Measurements from ENCODE around the gene CPT2. TPM values are rescaled to one million over a fixed set of nuclear protein-coding genes. Genes with fewer than 3 reads are reported as not detected.

The CPT2 gene
- total and polyA plus RNA-seq, 4 donors: 27.4 to 109 (median 74.8) TPM

- TF ChIP-seq CTCF (IDR thresholded peaks at IDR 0.05; ENCODE audit: low read depth, low read length, missing input control) (no peak), SP1 (IDR thresholded peaks at IDR 0.05) (no peak), HNF4A (conservative IDR thresholded peaks at IDR 0.05) (no peak), RXRA (IDR thresholded peaks at IDR 0.05) (no peak)
These were observed 58.4 kb downstream of the CPT2 start (continued) for GRCh38 chr1:53255031-53255430.

GRCh38 chr1:53256511-53257453, 60.2 kb downstream of the CPT2 start:
- no peaks in the 10 kb centered on the region for H3K9me3 ChIP-seq (ENCODE audit: control insufficient read depth in 4 of 4, low read length in 3 of 4)
- WGBS: 88% methylated on average over 11 of the region's 11 CpGs
- no peak overlapping the region for H3K27ac ChIP-seq (ENCODE audit: low read depth in 1 of 2, low read length in 2 of 2)
- TF ChIP-seq REST (IDR thresholded peaks at IDR 0.05) (no peak), TAF1 (conservative IDR thresholded peaks at IDR 0.05) (no peak), NR2F2 (IDR thresholded peaks at IDR 0.05) (no peak), MAX (IDR thresholded peaks at IDR 0.05) (no peak), RAD21 (IDR thresholded peaks at IDR 0.05) (no peak), JUND (IDR thresholded peaks at IDR 0.05) (no peak), ZBTB33 (IDR thresholded peaks at IDR 0.05) (no peak), SP1 (IDR thresholded peaks at IDR 0.05) (no peak), GABPA (IDR thresholded peaks at IDR 0.05 in 1 of 2, conservative IDR thresholded peaks at IDR 0.05 in 1 of 2) (no peak), FOXA2 (IDR thresholded peaks at IDR 0.05) (no peak), ATF3 (IDR thresholded peaks at IDR 0.05) (no peak)
- no peak overlapping the region for H3K4me3 ChIP-seq (ENCODE audit: low read depth in 1 of 3, low read length in 3 of 3)
- peaks cover 0 to 2% (median 0%) of the 10 kb centered on the region in 4 donors for H3K27me3 ChIP-seq (ENCODE audit: control insufficient read depth in 4 of 4, insufficient read depth in 4 of 4, low read length in 3 of 4)
- DNase-seq (ENCODE audit: low spot score): no peak
- no peak overlapping the region for H3K9ac ChIP-seq (ENCODE audit: low read depth in 1 of 2, low read length in 2 of 2)
- no peaks in the 10 kb centered on the region for H3K4me1 ChIP-seq (ENCODE audit: control insufficient read depth in 4 of 4, insufficient read depth in 4 of 4, low read length in 3 of 4)
- no peaks in the 10 kb centered on the region for H3K36me3 ChIP-seq (ENCODE audit: control insufficient read depth in 4 of 4, insufficient read depth in 3 of 4, low read depth in 1 of 4, low read length in 3 of 4)

All from liver (tissue), 9 donors.